ENCODE data around the gene RNU6-9.
A peak's percentile ranks its signal among the peaks of the same experiment; 100 is the strongest.

Gene RNU6-9

GRCh38 chr19:919199-920050 is 26.1 kb downstream of the RNU6-9 start:
- DNase-seq (ENCODE audit: low read depth in 2 of 2) = no peak

DNA sequence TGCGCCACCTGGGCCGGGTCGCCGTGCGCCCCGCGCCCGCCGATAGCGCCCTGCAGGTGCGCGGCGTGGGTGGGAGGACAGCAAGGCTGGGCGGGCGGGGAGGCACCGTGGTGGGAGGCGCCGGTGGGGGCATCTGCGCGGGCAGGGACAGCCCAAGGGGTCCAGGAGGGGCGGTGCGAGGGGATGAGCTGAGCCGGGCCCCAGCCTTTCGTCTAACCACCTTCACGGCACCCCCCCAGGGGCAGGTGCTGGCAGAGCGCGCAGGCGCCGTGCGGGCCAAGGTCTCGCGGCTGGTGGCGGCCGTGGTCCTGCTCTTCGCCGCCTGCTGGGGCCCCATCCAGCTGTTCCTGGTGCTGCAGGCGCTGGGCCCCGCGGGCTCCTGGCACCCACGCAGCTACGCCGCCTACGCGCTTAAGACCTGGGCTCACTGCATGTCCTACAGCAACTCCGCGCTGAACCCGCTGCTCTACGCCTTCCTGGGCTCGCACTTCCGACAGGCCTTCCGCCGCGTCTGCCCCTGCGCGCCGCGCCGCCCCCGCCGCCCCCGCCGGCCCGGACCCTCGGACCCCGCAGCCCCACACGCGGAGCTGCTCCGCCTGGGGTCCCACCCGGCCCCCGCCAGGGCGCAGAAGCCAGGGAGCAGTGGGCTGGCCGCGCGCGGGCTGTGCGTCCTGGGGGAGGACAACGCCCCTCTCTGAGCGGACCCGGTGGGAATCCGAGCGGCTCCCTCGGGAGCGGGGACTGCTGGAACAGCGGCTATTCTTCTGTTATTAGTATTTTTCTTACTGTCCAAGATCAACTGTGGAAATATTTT is 27.0 kb downstream of the RNU6-9 start:
- no peak for DNase-seq (ENCODE audit: low read depth in 2 of 2)

DNA sequence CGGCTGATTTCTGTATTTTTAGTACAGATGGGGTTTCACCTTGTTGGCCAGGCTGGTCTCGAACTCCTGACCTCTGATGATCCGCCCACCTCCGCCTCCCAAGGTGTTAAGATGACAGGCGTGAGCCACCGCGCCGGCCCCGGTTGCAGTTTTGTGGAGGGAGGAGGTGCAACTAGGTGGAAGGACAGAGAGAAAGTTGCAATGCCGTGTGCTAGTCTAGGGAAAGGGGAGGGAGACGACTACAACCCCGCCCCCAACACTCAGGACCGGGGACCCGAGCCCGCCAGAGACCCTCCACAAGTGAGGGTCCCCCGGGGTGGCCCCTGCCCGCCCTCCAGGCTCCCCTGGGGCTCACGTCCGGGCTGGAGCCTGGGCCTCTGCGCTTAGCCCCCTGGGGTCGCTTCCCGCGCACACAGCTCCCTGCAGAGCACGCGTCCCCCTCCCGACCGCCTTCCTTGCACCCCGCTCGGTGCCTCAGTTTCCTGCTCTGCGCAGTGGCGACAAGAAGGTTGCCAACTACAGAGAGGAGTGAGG is 31.3 kb downstream of the RNU6-9 start:
- DNase-seq (ENCODE audit: low read depth in 2 of 2) = no peak

DNA sequence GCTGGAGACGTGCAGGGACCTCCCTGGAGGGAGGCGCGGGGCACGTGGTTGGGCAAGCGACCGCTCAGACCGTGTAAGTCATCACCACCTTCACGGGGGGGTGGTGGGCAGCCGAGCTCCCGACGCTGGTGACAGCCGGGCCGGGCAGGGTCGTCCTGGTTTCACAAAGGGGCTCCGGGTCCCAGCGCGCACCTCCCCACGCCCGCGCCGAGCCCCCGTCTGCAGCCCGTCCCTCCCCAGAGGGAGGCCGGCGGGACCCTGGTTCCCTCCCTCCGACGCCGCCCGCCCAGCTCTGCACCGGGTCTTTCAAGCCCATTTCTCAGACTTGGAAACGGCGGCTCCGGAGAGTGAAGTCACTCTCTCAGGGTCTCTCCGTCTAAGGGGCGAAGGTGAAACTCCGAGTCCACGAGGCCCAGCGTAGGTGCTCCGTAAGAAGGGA is 31.8 kb downstream of the RNU6-9 start:
- DNase-seq (ENCODE audit: low read depth in 2 of 2) = no peak

GRCh38 chr19:925526-926322 is 32.4 kb downstream of the RNU6-9 start, which contains the start of gene ARID3A:
TSS of gene ARID3A (plus strand) at chr19:926035. CDS start at chr19:929529, 3,494 bp downstream.
- peak; percentile 52 to 65 for DNase-seq (ENCODE audit: low read depth in 2 of 2)

GRCh38 chr19:926323-926588 is 33.0 kb downstream of the RNU6-9 start:
- DNase-seq (ENCODE audit: low read depth in 2 of 2) = no peak

GRCh38 chr19:926589-927350 is 33.5 kb downstream of the RNU6-9 start:
- no peak for DNase-seq (ENCODE audit: low read depth in 2 of 2)

DNA sequence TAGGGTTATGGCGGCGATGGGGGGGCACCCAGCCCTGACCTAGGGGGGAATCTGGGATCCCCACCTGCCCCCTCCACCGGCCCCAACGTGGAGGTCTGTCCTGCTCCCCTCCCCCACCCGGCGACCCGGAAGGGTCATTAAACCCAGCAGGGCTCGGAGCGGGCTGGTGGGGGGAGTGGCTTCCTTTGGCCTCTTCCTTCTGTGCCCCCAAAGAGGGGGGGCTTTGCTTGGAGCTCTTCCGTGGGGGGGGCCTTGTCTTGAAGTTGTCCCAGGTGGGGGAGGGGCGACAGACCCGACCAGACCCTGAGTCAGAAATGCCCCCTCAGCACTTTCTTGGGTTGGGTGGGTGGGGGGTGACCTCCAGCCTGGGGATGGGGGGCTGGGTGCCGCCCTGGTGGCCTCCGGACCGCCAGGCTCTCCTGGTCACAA is 34.1 kb downstream of the RNU6-9 start:
- DNase-seq (ENCODE audit: low read depth in 2 of 2) = no peak

GRCh38 chr19:927780-928401 is 34.6 kb downstream of the RNU6-9 start:
- no peak for DNase-seq (ENCODE audit: low read depth in 2 of 2)

DNA sequence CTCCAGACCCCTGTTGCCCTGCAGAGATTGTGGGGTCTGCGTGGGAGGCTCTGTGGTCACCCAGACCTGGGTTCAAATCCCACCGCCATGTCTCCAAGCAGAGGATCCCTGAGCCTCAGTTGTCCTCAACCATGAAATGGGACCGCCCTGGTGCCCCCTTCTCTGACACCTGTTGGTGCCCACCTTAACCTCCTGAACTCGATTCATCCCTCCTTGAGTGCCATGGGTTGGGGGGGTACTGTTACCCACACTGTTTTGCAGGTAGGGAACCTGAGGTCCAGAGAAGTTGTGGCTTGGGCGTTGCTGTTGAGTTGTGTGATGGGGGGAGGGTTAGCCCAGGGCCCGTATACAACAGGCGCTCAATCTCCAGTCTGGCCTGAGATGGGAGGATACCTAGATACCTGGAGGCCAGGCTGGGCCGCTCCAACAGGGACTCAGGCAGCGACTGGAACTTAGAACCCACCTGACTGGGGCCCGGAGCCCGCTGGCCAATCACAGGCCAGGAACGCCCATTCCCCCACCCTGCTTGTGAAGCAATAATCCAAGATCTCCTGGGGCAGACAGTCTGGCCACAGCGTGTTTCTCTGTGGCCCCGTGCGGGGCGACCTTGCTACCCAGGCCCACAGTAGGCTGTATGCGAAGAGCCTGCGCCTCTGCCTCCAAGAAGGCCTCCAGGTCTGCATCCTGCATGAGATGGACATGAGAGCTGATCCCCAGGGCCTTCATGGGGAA is 35.4 kb downstream of the RNU6-9 start:
- no peak for DNase-seq (ENCODE audit: low read depth in 2 of 2)

GRCh38 chr19:929203-929890 is 36.1 kb downstream of the RNU6-9 start:
- no peak for DNase-seq (ENCODE audit: low read depth in 2 of 2)

DNA sequence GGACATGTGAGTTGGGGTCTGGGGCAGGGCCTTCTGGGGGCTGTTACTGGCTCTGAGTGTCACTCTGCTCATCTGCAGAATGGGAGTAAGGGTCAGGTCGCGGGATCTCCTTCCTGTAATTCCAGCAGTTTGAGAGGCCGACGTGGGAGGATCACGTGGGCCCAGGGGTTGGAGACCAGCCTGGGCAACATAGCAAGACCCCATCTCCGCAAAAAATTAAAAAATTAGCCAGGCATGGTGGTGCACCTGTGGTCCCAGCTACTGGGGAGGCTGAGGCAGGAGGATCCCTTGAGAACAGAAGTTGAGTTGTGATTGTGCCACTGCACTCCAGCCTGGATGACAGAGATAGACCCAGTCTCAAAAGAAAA is 36.6 kb downstream of the RNU6-9 start:
- no peak for DNase-seq (ENCODE audit: low read depth in 2 of 2)

- no peak for DNase-seq (ENCODE audit: low read depth in 2 of 2)
These were observed 38.8 kb downstream of the RNU6-9 start for GRCh38 chr19:931860-932647.

GRCh38 chr19:932648-933552 is 39.6 kb downstream of the RNU6-9 start:
- DNase-seq (ENCODE audit: low read depth in 2 of 2) = no peak

DNA sequence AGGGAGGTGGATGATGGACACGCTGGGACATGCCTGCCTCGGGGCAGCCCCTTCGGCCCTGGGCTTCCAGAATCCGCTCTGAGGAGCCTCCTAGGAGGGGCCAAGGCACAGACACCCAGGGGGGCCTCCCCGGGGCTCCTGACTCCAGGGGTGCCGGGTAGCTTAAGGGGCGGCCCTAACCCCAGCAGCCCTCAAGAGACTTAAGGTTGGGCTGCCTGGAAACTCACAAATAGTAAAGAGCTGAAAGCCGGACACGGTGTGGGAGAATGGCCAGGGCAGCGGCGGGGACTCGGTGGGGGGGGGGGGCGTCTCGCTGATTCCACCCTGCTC is 40.2 kb downstream of the RNU6-9 start:
- no peak for DNase-seq (ENCODE audit: low read depth in 2 of 2)

DNA sequence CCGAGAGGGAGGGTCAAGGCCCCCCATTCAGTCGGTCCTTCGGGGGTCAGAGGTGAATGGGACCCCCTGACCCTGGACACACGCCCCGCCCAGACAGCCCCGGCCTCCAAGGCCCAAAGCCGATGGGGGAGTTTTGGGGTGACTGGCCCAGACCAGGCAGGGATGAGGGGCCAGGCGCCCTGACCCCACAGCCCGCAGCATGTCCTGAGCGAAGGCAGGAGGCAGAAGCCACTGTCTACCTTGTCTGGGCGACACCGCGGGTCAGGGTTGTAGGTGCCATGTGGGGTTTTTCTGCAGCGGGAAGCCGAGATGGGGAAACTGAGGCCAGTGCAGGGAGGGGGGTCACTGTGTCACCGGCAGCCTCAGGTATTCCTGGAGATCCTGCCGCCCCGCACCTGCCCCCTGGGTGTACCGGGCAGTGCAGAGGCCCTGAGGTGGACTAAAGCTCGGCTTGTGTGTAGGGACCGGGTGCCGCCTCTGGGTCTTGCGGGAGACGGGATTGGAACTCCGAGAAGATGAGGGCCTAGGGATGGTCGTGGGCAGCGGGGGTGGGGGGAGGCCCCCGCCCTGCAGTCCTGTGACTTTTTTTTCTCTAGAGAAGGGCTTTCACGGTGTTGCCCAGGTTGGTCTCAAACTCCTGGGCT is 41.0 kb downstream of the RNU6-9 start:
- DNase-seq (ENCODE audit: low read depth in 2 of 2) = no peak

GRCh38 chr19:934865-935479 is 41.7 kb downstream of the RNU6-9 start:
- no peak for DNase-seq (ENCODE audit: low read depth in 2 of 2)
